CD8-positive, alpha-beta memory T cell (primary cell): ENCODE results near the gene CFAP221. TPM values are rescaled to one million over a fixed set of nuclear protein-coding genes. Genes with fewer than 3 reads are reported as not detected.

ENCODE experiments used
- CTCF ChIA-PET: fragments of 350-600 bp; sonication (Branson Sonifier 250); formaldehyde crosslinking; loops from one replicate; lab custom pipeline; 2021; ENCODE audit warnings: antibody characterized with exemption; lab: Charles Lee
- POLR2A ChIA-PET: fragments of 350-600 bp; sonication (Branson Sonifier 250); formaldehyde crosslinking; loops from one replicate; lab custom pipeline; 2021; ENCODE audit warnings: antibody characterized with exemption; lab: Charles Lee
- DNase-seq, 5 donors: peaks; one replicate each; pipeline versions ENCODE4 v3.0.0 to v3.0.0-alpha.2; 2020 to 2022; ENCODE audit warnings: mixed read lengths in 1 of 5
- H3K27ac ChIP-seq: one replicate; pipeline ENCODE4 v1.7.0; 2013; ENCODE audit warnings: low read depth, mild to moderate bottlenecking, low read length, moderate library complexity
- H3K27me3 ChIP-seq: 2 replicates; pipeline ENCODE4 v1.7.0; 2013; ENCODE audit warnings: low read length, mild to moderate bottlenecking; ENCODE audit not compliant: insufficient read depth, poor library complexity, severe bottlenecking
- H3K36me3 ChIP-seq: 2 replicates; pipeline ENCODE4 v1.7.0; 2013; ENCODE audit warnings: mild to moderate bottlenecking, low read length, moderate library complexity; ENCODE audit not compliant: insufficient read depth
- H3K4me1 ChIP-seq: 2 replicates; pipeline ENCODE4 v1.7.0; 2013; ENCODE audit warnings: mild to moderate bottlenecking, low read length, moderate library complexity; ENCODE audit not compliant: insufficient read depth
- H3K4me3 ChIP-seq: 2 replicates; pipeline ENCODE4 v1.7.0; 2013; ENCODE audit warnings: mild to moderate bottlenecking, low read length
- H3K9me3 ChIP-seq: 2 replicates; pipeline ENCODE4 v1.7.0; 2013; ENCODE audit warnings: mild to moderate bottlenecking, low read length
- H3K27ac Mint-ChIP-seq, 8 donors: one replicate each; pipeline ENCODE4 v1.8.0; 2020 to 2021; ENCODE audit warnings: mixed read lengths in 8 of 8, mild to moderate bottlenecking in 6 of 8, inconsistent platforms in 3 of 8, moderate library complexity in 3 of 8
- H3K27me3 Mint-ChIP-seq, 2 donors: one replicate each; pipeline ENCODE4 v1.8.0; 2020 to 2021; ENCODE audit warnings: mixed read lengths in 2 of 2, mild to moderate bottlenecking in 1 of 2, moderate library complexity in 1 of 2
- H3K36me3 Mint-ChIP-seq, 3 donors: one replicate each; pipeline ENCODE4 v1.8.0; 2020 to 2021; ENCODE audit warnings: mixed read lengths in 3 of 3, inconsistent platforms in 1 of 3, mild to moderate bottlenecking in 1 of 3
- H3K4me1 Mint-ChIP-seq, 3 donors: one replicate each; pipeline ENCODE4 v1.8.0; 2020 to 2021; ENCODE audit warnings: mixed read lengths in 3 of 3, inconsistent platforms in 1 of 3, mild to moderate bottlenecking in 1 of 3
- H3K4me3 Mint-ChIP-seq, 7 donors: one replicate each; pipeline ENCODE4 v1.8.0; 2020 to 2021; ENCODE audit warnings: mixed read lengths in 7 of 7, mild to moderate bottlenecking in 6 of 7, moderate library complexity in 4 of 7, inconsistent platforms in 2 of 7
- H3K9me3 Mint-ChIP-seq, 5 donors: one replicate each; pipeline ENCODE4 v1.8.0; 2020 to 2022; ENCODE audit warnings: mixed read lengths in 5 of 5, mild to moderate bottlenecking in 3 of 5, moderate library complexity in 2 of 5, inconsistent platforms in 1 of 5
- polyA plus RNA-seq: library from polyadenylated mRNA; unstranded; fragments of 300-500 nt; fragmentation: Illumina TruSeq; gene quantifications from one replicate; pipeline ENCODE4 v1.2.3, GENCODE V29; 2021
- total RNA-seq, 2 experiments: library from RNA; stranded (reverse); gene quantifications; one replicate each; pipeline ENCODE4 v1.2.3, GENCODE V29; 2021

Gene CFAP221
- total and polyA plus RNA-seq, 3 experiments from 2014 or later = not detected

DNA sequence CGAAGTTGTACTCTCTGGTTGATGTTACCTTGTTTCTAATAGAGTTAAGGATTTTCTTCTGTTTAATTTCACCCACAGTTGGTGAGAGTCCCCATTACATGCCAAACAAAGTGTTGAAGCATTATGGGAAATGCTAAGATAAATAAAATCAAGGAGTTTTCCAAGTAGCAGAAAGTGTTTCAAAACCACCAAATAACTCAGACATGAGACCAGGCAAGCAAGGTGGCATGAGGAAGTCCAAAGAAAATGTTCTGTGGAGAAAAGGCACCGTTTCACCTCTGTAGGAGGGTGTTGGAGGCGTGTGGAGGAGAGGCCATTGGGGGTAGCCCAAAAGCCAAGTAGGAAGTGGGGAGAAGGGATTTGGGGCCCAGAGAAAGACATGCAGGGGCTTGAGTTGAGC is 8.7 kb downstream of the CFAP221 start:
- H3K36me3 ChIP-seq = no peaks in the 10 kb centered on the region
- Mint-ChIP-seq H3K36me3 (no peaks in the 10 kb centered on the region), H3K4me3 (no peak overlapping the region), H3K27me3 (peaks cover 5 to 24% of the 10 kb centered on the region in 2 donors), H3K9me3 (no peaks in the 10 kb centered on the region), H3K4me1 (no peaks in the 10 kb centered on the region), H3K27ac (no peak overlapping the region)
- POLR2A ChIA-PET = no interaction called here
- no peak overlapping the region for H3K4me3 ChIP-seq
- H3K27me3 ChIP-seq = no peaks in the 10 kb centered on the region
- CTCF ChIA-PET = no interaction called here
- H3K4me1 ChIP-seq = no peaks in the 10 kb centered on the region
- H3K27ac ChIP-seq = no peak overlapping the region
- H3K9me3 ChIP-seq = no peaks in the 10 kb centered on the region
- no peak for DNase-seq

- no peaks in the 10 kb centered on the region for H3K4me1 Mint-ChIP-seq
- H3K27ac ChIP-seq = no peak overlapping the region
- no peaks in the 10 kb centered on the region for H3K9me3 ChIP-seq
- H3K4me3 Mint-ChIP-seq = no peak overlapping the region
- H3K9me3 Mint-ChIP-seq = no peaks in the 10 kb centered on the region
- H3K27ac Mint-ChIP-seq = no peak overlapping the region
- DNase-seq = no peak
- no peaks in the 10 kb centered on the region for H3K36me3 ChIP-seq
- no peaks in the 10 kb centered on the region for H3K36me3 Mint-ChIP-seq
- H3K27me3 Mint-ChIP-seq = peaks cover 8 to 29% of the 10 kb centered on the region in 2 donors
- ChIA-PET CTCF (no interaction called here), POLR2A (no interaction called here)
- no peak overlapping the region for H3K4me3 ChIP-seq
- no peaks in the 10 kb centered on the region for H3K27me3 ChIP-seq
- no peaks in the 10 kb centered on the region for H3K4me1 ChIP-seq
These were observed 9.6 kb downstream of the CFAP221 start for GRCh38 chr2:119553687-119554344.

- H3K9me3 ChIP-seq = no peaks in the 10 kb centered on the region
- CTCF ChIA-PET = no interaction called here
- H3K27me3 Mint-ChIP-seq = peaks cover 3 to 11% of the 10 kb centered on the region in 2 donors
- no peak for DNase-seq
- H3K27me3 ChIP-seq = no peaks in the 10 kb centered on the region
- no peak overlapping the region for H3K27ac ChIP-seq
- POLR2A ChIA-PET = no interaction called here
- H3K36me3 Mint-ChIP-seq = no peaks in the 10 kb centered on the region
- no peaks in the 10 kb centered on the region for H3K4me1 Mint-ChIP-seq
- H3K36me3 ChIP-seq = no peaks in the 10 kb centered on the region
- H3K4me3 ChIP-seq = no peak overlapping the region
- no peak overlapping the region for H3K27ac Mint-ChIP-seq
- H3K4me1 ChIP-seq = no peaks in the 10 kb centered on the region
- H3K9me3 Mint-ChIP-seq = peaks cover 4 to 9% (median 8%) of the 10 kb centered on the region in 5 donors
- H3K4me3 Mint-ChIP-seq = no peak overlapping the region
These were observed 21.2 kb downstream of the CFAP221 start for GRCh38 chr2:119565481-119565880.

DNA sequence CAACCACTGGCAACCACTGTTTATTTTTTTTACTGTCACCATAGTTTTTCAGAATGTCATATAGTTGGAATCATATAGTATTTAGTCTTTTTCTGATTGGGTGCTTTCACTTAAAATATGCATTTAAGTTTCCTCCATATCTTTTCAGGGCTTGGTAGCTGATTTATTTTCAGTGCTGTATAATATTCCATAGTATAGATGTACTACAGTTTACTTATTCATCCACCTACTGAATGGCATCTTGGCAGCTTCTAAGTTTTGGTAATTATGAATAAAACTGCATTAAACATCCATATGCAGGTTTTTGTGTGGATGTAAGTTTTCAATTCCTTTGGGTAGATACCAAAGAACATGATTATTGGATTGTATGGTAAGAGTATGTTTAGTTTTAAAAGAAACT is 23.0 kb downstream of the CFAP221 start:
- ChIA-PET CTCF (no interaction called here), POLR2A (no interaction called here)
- no peaks in the 10 kb centered on the region for H3K9me3 ChIP-seq
- Mint-ChIP-seq H3K36me3 (no peaks in the 10 kb centered on the region), H3K27ac (no peak overlapping the region), H3K27me3 (peaks cover 3 to 11% of the 10 kb centered on the region in 2 donors), H3K9me3 (peaks cover 4 to 9% (median 8%) of the 10 kb centered on the region in 5 donors), H3K4me1 (no peaks in the 10 kb centered on the region), H3K4me3 (no peak overlapping the region)
- H3K4me3 ChIP-seq = no peak overlapping the region
- H3K27ac ChIP-seq = no peak overlapping the region
- H3K27me3 ChIP-seq = no peaks in the 10 kb centered on the region
- H3K36me3 ChIP-seq = no peaks in the 10 kb centered on the region
- no peaks in the 10 kb centered on the region for H3K4me1 ChIP-seq
- DNase-seq = no peak

DNA sequence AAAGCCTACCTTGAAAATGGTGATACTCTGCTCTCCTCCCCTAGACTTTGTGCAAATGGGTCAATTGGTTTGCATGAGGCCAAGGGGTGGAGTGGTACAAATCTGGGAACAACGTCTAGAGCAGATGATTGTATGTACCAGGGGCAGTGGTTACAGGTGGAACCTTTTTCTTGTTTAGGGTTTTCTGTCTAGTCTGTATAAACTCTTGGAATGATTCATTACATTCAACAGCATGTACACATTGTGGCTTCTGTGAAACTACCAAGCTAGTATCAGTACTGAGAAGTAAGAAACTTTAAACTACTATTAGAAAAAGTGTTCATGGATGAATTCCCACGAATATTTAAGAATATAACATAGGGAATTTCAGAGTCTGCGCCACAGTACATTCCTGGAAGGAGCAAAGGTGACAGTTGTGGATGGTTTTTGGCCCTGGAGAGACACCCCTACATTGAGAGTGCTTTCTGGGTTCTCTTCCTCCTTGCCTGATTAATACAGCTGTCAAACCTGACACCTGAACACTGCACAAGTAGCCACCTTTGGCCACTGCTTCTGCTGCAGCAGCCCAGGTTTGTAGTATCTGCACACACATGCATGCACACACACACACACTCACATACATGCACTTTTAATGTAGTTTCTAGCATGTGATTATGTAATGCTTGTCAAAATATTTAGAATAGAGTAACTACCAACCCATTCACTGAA is 30.0 kb downstream of the CFAP221 start:
- Mint-ChIP-seq H3K27ac (no peak overlapping the region), H3K9me3 (peaks cover 3 to 9% (median 4%) of the 10 kb centered on the region in 5 donors), H3K36me3 (no peaks in the 10 kb centered on the region), H3K4me1 (no peaks in the 10 kb centered on the region), H3K4me3 (no peak overlapping the region), H3K27me3 (peaks cover 18 to 45% of the 10 kb centered on the region in 2 donors)
- ChIA-PET POLR2A (no interaction called here), CTCF (no interaction called here)
- Histone ChIP-seq H3K27ac (no peak overlapping the region), H3K4me3 (no peak overlapping the region), H3K4me1 (no peaks in the 10 kb centered on the region), H3K27me3 (no peaks in the 10 kb centered on the region), H3K36me3 (no peaks in the 10 kb centered on the region), H3K9me3 (no peaks in the 10 kb centered on the region)
- DNase-seq = no peak

DNA sequence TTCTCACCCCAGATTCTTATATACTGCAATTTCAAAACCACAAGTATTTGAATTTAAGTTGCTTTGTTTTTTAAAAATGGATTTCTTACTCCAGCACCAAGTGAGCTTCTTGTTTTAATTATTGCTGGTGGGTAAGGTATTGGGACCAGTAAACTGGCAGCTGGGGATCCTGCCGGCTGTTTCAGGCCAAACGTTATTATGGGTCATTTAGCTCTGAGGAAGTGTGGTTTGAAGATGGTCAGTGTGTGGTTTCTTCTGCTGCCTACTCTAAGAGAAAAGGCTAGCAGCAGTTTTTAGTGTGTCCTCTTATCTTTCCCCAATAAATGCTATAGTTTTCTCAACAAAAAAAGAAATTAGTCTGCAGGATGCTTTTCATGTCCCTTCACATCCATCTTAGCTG is 30.6 kb downstream of the CFAP221 start:
- no peaks in the 10 kb centered on the region for H3K9me3 ChIP-seq
- ChIA-PET POLR2A (no interaction called here), CTCF (no interaction called here)
- H3K27ac Mint-ChIP-seq = no peak overlapping the region
- no peak overlapping the region for H3K4me3 ChIP-seq
- no peaks in the 10 kb centered on the region for H3K4me1 ChIP-seq
- H3K4me1 Mint-ChIP-seq = no peaks in the 10 kb centered on the region
- no peak for DNase-seq
- no peak overlapping the region for H3K27ac ChIP-seq
- H3K27me3 ChIP-seq = peaks cover 3% of the 10 kb centered on the region
- H3K9me3 Mint-ChIP-seq = peaks cover 0 to 6% (median 3%) of the 10 kb centered on the region in 5 donors
- H3K36me3 Mint-ChIP-seq = no peaks in the 10 kb centered on the region
- peaks cover 17 to 45% of the 10 kb centered on the region in 2 donors for H3K27me3 Mint-ChIP-seq
- H3K36me3 ChIP-seq = no peaks in the 10 kb centered on the region
- no peak overlapping the region for H3K4me3 Mint-ChIP-seq

DNA sequence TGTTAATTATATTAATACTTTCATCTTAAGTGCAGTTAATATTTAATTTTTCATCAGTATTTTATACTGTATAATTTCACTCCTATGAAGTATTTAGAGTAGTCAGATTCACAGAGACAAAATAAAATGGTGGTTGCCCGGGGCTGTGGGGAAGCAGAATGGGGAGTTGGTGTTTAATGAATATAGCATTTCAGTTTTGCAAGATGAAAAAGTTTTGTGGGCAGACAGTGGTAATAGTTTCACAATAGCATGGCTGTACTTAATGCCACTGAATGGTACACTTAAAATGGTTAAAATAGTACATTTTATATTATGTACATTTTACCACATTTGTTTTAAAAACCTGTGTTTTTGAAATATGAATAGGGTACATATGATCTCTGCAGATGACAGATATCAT is 31.2 kb downstream of the CFAP221 start:
- no peak overlapping the region for H3K27ac ChIP-seq
- Mint-ChIP-seq H3K27me3 (peaks cover 17 to 46% of the 10 kb centered on the region in 2 donors), H3K4me1 (no peaks in the 10 kb centered on the region), H3K4me3 (no peak overlapping the region), H3K9me3 (peaks cover 0 to 5% (median 1%) of the 10 kb centered on the region in 5 donors), H3K27ac (no peak overlapping the region), H3K36me3 (no peaks in the 10 kb centered on the region)
- peaks cover 5% of the 10 kb centered on the region for H3K27me3 ChIP-seq
- no peak overlapping the region for H3K4me3 ChIP-seq
- H3K4me1 ChIP-seq = no peaks in the 10 kb centered on the region
- no peak for DNase-seq
- H3K36me3 ChIP-seq = no peaks in the 10 kb centered on the region
- POLR2A ChIA-PET = no interaction called here
- CTCF ChIA-PET = no interaction called here
- no peaks in the 10 kb centered on the region for H3K9me3 ChIP-seq

GRCh38 chr2:119579424-119580295 is 35.4 kb downstream of the CFAP221 start:
- H3K4me3 Mint-ChIP-seq = no peak overlapping the region
- CTCF ChIA-PET = no interaction called here
- Histone ChIP-seq H3K36me3 (no peaks in the 10 kb centered on the region), H3K4me1 (no peaks in the 10 kb centered on the region), H3K9me3 (no peaks in the 10 kb centered on the region), H3K27me3 (peaks cover 5% of the 10 kb centered on the region), H3K27ac (no peak overlapping the region), H3K4me3 (no peak overlapping the region)
- H3K4me1 Mint-ChIP-seq = no peaks in the 10 kb centered on the region
- H3K27ac Mint-ChIP-seq = no peak overlapping the region
- H3K27me3 Mint-ChIP-seq = peaks cover 6 to 30% of the 10 kb centered on the region in 2 donors
- no peak for DNase-seq
- POLR2A ChIA-PET = no interaction called here
- peaks cover 0 to 7% (median 4%) of the 10 kb centered on the region in 5 donors for H3K9me3 Mint-ChIP-seq
- no peaks in the 10 kb centered on the region for H3K36me3 Mint-ChIP-seq
